GM18498 (cell line): ENCODE measurements around the gene CEACAM16.
"Not testable (repeated sequence)": the region's sequence is repeated elsewhere in the genome, so short reads cannot be mapped to it uniquely, and the experiment has no call there.

Experiments
- ATAC-seq: cut with Tn5 transposase; IDR thresholded peaks from one replicate; pipeline ENCODE4 v1.9.1; 2021; ENCODE audit warnings: mild to moderate bottlenecking, moderate library complexity; ENCODE audit not compliant: unreplicated experiment

The CEACAM16 gene

DNA sequence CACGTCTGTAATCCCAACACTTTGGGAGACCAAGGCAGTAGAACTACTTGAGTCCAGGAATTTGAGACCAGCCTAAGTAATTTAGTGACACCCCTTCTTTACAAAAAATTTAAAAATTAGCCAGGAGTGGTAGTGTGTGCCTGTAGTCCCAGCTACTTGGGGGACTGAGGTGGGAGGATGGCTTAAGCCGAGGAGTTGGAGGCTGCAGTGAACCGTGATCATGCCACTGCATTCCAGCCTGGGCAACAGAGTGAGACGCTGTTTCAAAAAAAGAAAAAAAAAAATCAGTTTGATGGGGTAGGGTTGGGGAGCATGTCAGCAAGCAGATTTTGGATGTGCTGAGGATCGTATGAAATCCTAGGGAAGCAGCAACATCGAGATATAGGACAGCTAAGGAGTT lies 23.4 kb upstream of the CEACAM16 start:
- ATAC-seq, result no peak

DNA sequence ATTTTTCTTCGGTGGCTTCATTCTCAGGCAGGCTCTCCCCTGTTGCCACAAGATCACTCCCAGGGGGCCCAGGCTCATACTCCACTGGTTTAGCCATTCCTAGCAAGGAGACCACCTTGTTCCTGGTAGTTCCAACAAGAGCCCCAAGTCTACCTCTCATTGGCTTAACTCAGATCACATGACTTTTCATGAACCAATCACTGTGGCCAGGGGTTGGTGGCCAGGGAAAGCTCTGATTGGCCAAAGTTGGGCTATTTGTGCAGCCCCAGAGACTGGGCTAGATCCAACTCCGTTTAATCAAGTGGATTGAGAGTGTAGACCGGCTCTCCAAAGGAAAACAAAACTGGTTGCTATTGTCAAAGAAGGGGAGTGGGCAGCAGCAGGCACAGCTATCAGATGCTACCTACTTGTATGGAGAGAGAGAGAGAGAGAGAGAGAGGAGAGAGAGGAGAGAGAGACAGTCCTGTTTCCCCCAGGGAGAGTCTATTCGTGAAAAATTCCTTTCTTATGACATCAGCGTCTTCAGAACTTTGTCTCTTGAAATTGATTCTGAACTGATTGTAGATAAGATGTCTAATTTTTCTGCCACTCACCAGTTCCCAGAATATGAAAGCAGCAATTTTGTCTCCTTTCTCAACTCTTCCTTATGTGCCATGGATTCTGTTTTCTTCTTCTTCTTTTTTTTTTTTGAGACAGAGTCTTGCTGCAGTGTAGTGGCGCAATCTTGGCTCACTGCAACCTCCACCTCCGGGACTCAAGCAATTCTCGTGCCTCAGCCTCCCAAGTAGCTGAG lies 21.7 kb upstream of the CEACAM16 start:
- no peak for ATAC-seq

DNA sequence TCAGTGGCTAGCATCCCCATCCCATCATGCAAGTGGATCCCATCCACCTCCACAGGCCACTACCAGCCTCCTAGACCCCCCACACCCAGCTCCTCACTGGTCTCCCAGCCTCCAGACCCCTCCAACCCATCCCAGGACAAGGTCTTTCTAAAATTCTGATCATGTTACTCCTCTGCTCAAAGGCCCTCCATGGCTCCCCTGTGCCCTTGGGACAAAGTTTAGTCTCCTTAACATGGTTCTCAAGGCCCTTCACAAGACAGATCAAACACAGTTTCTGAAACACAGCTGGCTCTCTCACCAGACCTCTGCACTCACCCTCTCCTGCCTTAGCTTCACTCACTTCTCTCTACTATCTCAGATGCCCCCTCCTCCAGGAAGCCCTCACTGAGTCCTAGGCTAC lies 18.4 kb upstream of the CEACAM16 start:
- no peak for ATAC-seq

DNA sequence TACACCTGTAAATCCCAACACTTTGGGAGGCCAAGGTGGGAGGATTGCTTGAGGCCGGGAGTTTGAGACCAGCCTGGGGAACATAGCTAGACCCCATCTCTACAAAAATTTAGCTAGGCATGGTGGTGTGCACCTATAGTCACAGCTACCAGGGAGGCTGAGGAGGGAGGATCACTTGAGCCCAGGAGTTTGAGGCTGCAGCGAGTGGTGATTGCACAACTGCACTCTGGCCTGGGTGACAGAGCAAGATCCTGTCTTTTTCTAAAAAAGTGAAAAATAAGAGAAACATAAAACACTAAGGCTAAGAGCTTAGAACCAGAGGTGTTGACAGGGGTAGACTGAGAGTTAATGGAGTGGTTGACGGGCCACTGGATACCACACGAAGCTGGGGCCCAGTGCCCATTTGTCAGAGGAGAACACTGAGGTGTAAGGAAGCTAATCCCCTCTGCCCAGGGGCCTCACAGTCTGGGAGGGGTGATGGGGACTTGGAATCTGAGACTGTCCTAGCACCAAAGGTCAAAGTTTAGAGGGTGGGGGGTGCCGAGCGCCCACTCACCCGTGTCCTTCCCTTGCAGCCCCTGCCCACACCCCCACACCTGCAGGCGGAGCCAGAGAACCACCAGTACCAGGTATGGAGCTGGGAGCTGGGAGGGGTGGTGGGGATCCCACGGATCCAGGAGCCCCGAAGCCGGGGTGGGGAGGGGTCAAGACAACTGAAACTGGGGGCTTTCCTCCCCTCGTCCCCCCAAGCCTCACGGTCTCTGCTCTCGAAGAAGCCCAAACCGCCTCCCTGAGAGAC lies 16.8 kb upstream of the CEACAM16 start:
- no peak for ATAC-seq

DNA sequence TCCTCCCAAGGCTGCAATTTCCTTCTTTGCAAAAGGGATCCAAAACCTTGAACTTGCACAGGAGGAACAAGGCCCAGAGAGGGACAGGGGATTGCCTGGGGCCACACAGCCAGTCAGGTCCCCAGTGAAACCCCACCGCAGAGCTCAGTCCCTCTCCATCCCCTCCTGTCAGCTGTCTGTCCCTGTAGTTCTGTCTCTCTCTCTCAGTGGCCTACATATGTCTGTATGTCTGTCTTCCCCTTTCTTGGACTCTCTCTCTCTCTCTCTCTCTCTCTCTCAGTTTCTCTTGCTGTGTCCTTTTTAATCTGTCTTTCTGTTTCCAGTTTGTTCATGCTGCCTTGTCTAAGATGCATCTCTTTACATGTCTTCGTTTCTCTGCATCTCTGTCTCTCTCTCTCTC lies 16.1 kb upstream of the CEACAM16 start:
- ATAC-seq, result no peak

DNA sequence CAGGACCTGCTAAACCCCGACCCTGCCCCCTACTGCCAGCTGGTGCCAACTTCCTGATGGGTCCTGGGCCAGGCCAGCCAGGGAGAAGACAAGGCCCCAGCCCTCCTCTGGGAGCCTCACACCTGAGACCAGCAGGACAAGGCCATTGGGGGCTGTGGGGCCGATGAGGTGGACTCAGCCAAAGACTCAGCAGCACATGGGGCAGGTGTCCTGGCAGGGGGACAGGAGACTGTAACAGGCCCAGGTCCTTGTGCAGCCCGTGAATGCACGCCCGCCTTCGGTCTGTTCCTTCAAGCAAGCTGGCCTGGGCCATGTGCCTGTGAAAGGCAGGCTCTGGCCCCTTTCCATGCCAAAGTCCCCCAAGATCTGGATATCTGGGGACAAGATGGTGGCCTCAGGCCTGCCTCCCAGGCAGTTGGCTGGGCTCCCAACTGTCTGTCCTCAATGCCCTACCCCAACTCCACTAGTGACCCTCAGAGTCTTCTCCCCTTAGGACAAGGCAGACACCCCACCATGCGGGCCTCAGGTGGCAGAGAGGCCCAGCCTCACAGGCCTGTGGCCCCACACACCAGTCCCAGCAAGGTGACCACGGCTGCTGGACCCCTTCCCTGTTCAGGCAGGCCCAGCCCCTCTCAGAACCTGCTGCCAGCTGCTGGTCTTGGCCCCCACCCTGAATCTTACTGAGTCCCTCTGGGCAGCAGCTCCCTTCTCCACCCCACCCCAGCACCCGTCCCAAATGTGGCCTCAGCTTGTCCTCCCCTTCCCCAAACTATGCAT lies 15.3 kb upstream of the CEACAM16 start:
- ATAC-seq, result no peak

DNA sequence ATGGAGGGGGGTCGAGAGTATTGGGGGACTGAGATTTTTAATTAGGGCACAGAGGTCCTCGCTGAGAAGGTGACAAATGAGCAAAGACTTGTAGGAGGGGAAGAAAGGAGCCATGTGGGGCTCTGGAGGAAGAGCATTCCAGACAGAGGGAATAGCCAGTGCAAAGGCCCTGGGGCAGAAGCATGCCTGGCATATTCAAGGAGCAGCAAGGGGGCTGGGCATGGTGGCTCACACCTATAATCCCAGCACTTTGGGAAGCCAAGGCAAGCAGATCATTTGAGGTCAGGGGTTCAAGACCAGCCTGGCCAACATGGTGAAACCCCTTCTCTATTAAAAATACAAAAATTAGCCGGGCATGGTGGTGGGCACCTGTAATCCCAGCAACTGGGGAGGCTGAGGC lies 14.6 kb upstream of the CEACAM16 start:
- not testable (repeated sequence) for ATAC-seq

DNA sequence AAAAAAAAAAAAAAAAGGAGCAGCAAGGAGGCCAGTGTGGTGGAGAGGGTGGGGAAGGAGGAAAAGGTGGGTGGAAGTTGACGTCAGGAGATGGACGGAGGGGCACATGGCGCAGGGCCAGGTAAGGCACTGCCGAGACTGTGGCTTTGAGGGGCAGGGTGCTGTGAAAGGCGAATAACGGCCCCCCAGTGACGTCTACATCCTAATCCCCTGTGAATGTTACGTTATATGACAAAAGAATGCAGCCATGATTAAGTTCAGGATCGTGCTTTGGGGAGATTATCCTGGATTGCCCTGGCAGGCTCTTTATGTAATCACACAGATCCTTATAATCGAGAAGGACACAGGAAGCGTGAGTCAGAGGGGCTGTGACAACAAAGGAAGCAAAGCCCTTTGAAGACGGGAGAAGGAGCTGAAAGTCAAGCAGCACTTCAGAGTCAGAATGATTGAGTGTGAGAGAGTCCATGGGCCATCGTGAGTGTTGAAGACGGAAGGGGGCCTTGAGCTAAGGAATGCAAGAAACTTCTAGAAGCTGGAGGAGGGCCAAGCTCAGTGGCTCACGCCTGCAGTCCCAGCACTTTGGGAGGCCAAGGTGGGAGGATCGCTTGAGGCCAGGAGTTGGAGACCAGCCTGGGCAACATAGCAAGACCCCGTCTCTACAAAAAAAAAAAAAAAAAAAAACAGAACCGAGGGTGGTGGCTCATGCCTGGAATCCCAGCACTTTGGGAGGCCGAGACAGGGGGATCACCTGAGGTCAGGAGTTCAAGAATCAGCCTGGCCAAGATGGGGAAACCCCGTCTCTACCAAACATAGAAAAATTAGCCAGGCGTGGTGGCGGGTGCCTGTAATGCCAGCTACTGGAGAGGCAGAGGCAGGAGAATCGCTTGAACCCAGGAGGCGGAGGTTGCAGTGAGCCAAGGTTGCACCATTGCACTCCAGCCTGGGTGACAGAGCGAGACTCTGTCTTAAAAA lies 13.8 kb upstream of the CEACAM16 start:
- ATAC-seq, result no peak

DNA sequence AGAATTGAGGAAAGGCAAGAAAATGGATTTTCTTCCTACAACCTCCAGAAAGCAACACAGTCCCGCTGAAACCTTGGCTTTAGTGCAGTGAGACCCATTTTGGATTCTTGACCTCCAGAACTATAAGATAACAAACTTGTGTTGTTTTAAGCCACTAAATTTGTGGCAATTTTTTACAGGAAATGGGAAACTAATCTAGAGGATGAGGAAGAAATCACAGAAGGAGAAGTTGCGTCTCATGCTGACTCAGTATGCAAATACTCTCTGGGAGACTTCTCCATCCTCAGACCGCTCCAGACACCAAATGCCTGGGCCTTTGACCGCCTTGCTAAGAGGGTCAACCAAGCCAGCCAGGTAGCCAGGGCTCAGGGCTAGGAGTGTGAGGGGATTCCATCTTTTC lies 13.1 kb upstream of the CEACAM16 start:
- ATAC-seq, result no peak

DNA sequence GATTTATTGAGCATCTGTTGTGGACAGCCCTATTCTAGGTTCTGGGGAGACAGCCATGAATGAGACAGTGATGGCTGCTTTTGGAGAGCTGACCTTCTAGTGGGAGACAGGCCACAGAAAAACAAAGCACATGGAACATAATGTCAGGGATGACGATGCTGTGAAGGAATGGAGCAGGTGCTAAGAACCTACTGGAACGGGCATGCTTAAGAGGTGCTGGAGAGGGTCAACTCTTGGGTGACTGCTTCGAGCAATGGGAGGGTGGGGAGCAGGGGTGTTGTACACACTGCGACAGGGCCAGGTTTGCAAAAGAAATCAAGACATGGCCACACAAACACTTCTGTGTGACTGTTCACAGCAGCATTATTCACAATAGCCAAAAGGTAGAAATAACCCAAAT lies 12.1 kb upstream of the CEACAM16 start:
- ATAC-seq, result no peak

DNA sequence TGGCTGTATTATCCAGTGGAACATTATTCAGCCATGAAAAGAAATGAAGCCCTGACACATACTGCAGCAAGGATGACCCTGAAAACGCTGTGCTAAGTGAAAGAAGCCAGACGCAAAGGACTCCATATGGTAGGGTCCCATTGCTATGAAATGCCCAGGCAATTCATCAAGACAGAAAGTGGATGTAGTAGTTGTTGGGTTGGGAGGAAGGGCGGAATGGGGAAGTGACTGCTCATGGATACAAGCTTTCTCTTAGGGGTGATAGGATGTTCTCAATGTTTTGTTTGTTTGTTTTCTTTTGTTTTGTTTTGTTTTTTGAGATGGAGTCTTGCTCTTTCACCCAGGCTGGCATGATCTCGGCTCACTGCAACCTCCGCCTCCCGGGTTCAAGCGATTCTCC lies 11.1 kb upstream of the CEACAM16 start:
- no peak for ATAC-seq

DNA sequence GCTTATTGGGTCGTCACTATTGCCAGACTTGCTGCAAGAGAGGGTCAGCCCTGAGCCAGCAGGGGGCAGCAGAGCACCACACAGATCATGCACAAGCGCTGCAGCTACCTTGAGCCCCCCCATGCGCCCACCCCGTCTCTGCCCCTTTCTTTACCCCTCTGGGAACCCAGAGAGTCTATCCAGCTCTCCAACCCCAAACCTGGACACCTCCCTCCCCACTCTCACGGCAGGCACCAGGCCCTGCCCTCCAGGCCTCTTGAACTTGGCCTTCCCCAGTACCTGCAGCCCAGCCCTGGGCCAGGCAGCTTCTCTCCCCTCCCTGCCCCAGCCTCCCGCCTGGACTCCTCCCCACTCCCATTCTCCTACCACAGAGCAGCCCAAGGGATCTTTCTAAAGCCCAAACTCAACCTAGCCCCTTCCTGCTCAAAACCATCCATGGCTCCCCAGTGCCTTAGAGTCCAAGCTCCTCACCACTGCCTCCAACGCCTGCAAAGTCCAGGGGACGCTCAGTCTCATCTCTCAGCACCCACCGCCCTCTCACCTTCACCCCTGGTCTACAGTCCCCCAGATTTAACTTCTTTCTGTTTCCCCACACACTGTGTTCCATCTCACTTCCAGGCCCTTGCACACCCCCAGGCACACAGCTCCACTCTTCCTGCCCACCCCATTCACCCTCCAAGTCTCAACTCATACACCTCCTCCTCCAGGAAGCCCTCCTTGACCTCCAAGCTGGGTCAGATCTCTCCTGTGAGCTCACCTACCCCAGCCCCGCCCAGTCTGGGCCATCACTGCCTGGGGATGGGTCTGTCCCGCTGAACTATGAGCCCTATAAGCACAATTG lies 9.4 kb upstream of the CEACAM16 start:
- no peak for ATAC-seq

DNA sequence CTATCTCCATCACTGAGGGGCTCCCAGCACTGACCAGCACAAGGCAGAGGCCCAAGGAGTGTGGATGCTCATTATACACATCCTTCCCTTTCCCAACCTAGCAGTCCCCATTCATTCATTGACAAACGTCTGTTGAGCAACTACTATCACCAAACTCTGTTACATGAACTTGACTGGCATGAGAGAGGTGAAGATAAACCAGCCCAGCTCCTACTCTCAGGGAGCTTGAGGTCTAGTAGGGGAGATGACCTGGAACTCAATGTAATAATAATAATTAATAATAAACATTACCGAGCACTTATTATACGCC lies 8.9 kb upstream of the CEACAM16 start:
- no peak for ATAC-seq

DNA sequence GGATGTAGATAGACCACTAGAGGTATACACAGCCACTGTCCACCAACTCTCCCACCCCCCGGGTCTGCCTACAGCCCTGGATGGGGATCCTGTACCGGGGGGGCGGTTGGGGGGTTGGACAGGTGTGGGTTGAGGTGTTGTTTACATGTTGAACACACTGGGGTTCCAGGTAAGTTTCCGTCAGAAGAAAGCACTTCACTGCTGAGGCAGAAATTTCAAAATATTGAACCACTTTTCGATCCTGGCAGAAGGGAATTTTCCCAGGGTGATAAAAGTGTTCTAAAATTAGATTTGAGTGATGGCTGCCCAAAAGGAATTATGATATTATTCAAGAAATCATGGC lies 6.6 kb upstream of the CEACAM16 start:
- ATAC-seq, result no peak

DNA sequence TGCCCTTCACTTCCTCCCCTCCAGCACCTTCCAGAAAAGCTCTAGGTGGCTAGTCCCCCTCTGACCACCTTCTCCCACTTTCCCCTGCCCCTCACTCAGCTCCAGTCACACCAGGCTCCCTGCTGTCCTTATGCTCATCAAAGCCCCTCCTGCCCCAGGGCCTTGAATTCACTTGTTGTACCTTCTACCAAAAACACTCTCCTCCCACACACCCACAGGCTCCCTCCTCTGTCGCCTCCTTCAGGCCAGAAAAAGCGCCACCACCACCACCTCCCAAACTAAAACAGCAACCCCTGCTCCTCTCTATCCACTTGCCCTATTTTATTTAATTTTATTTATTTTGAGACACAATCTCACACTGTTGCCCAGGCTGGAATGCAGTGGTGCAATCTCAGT lies 4.8 kb upstream of the CEACAM16 start:
- no peak for ATAC-seq

DNA sequence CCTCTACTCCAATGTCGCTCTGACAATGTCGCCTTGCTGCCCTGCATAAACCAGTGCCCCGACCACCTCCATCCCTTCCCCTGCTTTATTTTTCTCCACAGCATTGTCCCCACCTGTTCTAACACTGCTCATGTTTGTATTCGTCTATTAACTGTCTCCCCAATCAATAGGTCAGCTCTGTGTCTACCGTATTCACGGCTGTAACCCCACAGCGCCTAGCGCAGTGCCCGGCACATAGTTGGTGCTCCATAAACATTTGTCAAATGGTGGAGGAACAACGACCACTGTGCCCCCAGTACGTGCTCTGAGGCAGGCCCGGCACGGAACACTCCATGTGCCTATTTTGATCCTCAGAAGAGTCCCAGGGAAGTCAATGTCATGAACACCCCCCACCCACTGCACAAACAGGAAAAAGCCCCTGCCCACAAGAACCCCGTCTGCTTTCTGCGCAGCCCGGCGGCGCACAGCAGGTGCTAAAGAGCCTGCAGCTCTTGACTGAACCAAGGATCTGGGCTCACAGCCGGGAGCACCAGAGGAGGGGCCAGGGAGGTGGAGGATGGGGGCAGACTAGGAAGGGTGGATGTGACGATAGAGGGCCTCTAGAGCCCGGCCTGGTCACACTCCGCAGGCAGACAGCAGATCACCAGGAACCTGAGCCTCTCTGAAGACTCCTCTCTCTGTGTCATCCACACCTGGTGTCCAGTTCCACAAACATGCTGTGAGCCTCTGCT lies 1.8 kb upstream of the CEACAM16 start:
- ATAC-seq, result no peak

DNA sequence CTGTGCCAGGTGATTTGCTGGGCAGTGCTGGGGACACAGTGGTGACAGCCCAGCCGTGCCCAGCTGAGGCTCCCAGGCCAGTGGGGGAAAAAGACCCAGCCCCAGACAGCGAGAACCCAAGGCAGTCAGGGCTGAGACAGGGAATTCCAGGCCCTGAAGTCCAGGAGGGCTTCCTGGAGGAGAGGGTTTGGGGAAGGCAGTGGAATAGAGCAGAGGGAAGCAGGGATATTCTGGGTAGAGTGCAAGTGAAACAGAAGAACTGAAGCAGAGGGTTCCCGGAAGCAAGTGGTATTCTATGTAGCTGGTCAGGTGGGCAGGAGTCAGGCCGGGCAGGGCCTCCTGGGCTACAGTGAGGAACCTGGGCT lies 1.3 kb upstream of the CEACAM16 start:
- ATAC-seq, result no peak

DNA sequence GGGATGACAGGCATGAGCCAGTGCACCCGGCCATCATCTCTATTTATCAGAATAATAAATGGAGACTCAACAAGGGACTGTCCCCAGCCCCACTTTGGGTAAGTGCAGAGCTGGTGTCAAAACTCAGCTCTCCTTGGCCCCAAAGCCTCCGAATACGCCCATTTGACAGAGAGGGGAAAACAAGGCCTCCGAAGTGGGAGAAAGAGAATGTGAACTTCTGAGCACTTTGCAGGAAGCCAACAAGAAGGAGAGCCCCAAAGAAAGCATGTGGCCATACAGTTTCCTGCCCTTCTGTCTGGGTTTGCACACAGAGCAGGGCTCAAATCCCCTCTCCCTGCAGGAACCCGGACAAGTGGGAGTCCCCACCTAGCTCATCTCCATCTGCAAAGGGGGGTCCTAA lies 1.6 kb downstream of the CEACAM16 start:
- no peak for ATAC-seq

DNA sequence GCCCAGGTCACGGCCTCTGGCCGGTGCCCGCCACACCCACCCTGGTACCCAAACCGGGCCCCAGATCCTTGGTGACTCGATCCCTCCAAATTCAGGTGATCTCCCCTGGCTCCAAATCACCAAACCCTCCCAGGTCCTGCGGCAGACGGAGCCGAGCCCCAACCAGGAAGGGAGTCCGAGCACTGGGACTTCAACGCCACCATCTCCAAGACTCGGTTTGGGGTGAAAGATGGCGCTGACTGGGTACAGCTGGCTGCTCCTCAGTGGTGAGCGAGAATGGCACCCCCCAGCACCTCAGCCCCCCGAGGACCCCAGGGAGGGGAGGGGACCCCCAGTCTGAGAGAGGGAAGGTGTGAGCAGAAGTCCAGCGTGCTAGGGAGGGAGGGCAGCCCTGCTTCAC lies 2.3 kb downstream of the CEACAM16 start:
- no peak for ATAC-seq
